ENCODE data around the gene NME5.

Gene NME5

GRCh38 chr5:138096363-138096762, 42.9 kb downstream of the NME5 start:
- H3K4me3 ChIP-seq (ENCODE audit: low read length): no peak overlapping the region
- no peaks in the 10 kb centered on the region for H3K4me1 ChIP-seq (ENCODE audit: control insufficient read depth, low read length)
- no peaks in the 10 kb centered on the region for H3K79me2 ChIP-seq (ENCODE audit: control insufficient read depth, low read length)
- H3K27ac ChIP-seq (ENCODE audit: low read depth, low read length): no peak overlapping the region
- H3K27me3 ChIP-seq (ENCODE audit: control insufficient read depth, low read length): peaks cover 16% of the 10 kb centered on the region
- TF ChIP-seq CTCF (IDR thresholded peaks at IDR 0.05; ENCODE audit: low read depth, low read length, poor library complexity, severe bottlenecking) (no peak), EZH2phosphoT487 (IDR thresholded peaks at IDR 0.05; ENCODE audit: borderline replicate concordance, low read length) (no peak)
- no peaks in the 10 kb centered on the region for H3K9me2 ChIP-seq (replicated peaks; ENCODE audit: control insufficient read depth, low read length)
- no peaks in the 10 kb centered on the region for H3K36me3 ChIP-seq (ENCODE audit: control insufficient read depth, low read length)
- no peak overlapping the region for H3K4me2 ChIP-seq (ENCODE audit: low read length)
- H4K20me1 ChIP-seq (ENCODE audit: control insufficient read depth, insufficient read depth, low read depth, low read length): no peaks in the 10 kb centered on the region
- H3K9me3 ChIP-seq (ENCODE audit: control insufficient read depth, insufficient read depth, low read length): no peaks in the 10 kb centered on the region
- no peaks in the 10 kb centered on the region for H3F3A ChIP-seq (ENCODE audit: control insufficient read depth, insufficient read depth)

- H3F3A ChIP-seq (ENCODE audit: control insufficient read depth, insufficient read depth): no peaks in the 10 kb centered on the region
- H3K4me2 ChIP-seq (ENCODE audit: low read length): no peak overlapping the region
- H3K4me1 ChIP-seq (ENCODE audit: control insufficient read depth, low read length): no peaks in the 10 kb centered on the region
Measured at GRCh38 chr5:138095100-138095907, 43.9 kb downstream of the NME5 start.

GRCh38 chr5:138093036-138093435, 46.2 kb downstream of the NME5 start:
- H3F3A ChIP-seq (ENCODE audit: control insufficient read depth, insufficient read depth): no peaks in the 10 kb centered on the region
- no peak for TF ChIP-seq CTCF (IDR thresholded peaks at IDR 0.05; ENCODE audit: low read depth, low read length, poor library complexity, severe bottlenecking)
- no peak for TF ChIP-seq EZH2phosphoT487 (IDR thresholded peaks at IDR 0.05; ENCODE audit: borderline replicate concordance, low read length)
- no peaks in the 10 kb centered on the region for H3K9me2 ChIP-seq (replicated peaks; ENCODE audit: control insufficient read depth, low read length)
- H3K4me3 ChIP-seq (ENCODE audit: low read length): no peak overlapping the region
- no peaks in the 10 kb centered on the region for H3K79me2 ChIP-seq (ENCODE audit: control insufficient read depth, low read length)
- H3K27me3 ChIP-seq (ENCODE audit: control insufficient read depth, low read length): peaks cover 16% of the 10 kb centered on the region
- H3K27ac ChIP-seq (ENCODE audit: low read depth, low read length): no peak overlapping the region
- H3K4me1 ChIP-seq (ENCODE audit: control insufficient read depth, low read length): no peaks in the 10 kb centered on the region
- no peaks in the 10 kb centered on the region for H3K36me3 ChIP-seq (ENCODE audit: control insufficient read depth, low read length)
- no peaks in the 10 kb centered on the region for H4K20me1 ChIP-seq (ENCODE audit: control insufficient read depth, insufficient read depth, low read depth, low read length)
- no peaks in the 10 kb centered on the region for H3K9me3 ChIP-seq (ENCODE audit: control insufficient read depth, insufficient read depth, low read length)
- H3K4me2 ChIP-seq (ENCODE audit: low read length): no peak overlapping the region

More at GRCh38 chr5:138095100-138095907, 43.9 kb downstream of the NME5 start:
- no peak overlapping the region for H3K27ac ChIP-seq (ENCODE audit: low read depth, low read length)
- H4K20me1 ChIP-seq (ENCODE audit: control insufficient read depth, insufficient read depth, low read depth, low read length): no peaks in the 10 kb centered on the region
- no peaks in the 10 kb centered on the region for H3K36me3 ChIP-seq (ENCODE audit: control insufficient read depth, low read length)
- no peak overlapping the region for H3K4me3 ChIP-seq (ENCODE audit: low read length)
- H3K27me3 ChIP-seq (ENCODE audit: control insufficient read depth, low read length): peaks cover 16% of the 10 kb centered on the region
- no peak for TF ChIP-seq CTCF (IDR thresholded peaks at IDR 0.05; ENCODE audit: low read depth, low read length, poor library complexity, severe bottlenecking)
- no peak for TF ChIP-seq EZH2phosphoT487 (IDR thresholded peaks at IDR 0.05; ENCODE audit: borderline replicate concordance, low read length)
- H3K9me2 ChIP-seq (replicated peaks; ENCODE audit: control insufficient read depth, low read length): no peaks in the 10 kb centered on the region
- no peaks in the 10 kb centered on the region for H3K9me3 ChIP-seq (ENCODE audit: control insufficient read depth, insufficient read depth, low read length)
- H3K79me2 ChIP-seq (ENCODE audit: control insufficient read depth, low read length): no peaks in the 10 kb centered on the region
